Measurements from ENCODE around the gene ADGRV1.
"Not testable (repeated sequence)": the region's sequence is repeated elsewhere in the genome, so short reads cannot be mapped to it uniquely, and the experiment has no call there.

ADGRV1 gene

GRCh38 chr5:90843443-90843842 is 284.8 kb downstream of the ADGRV1 start:
- no peaks in the 10 kb centered on the region for H3K27me3 ChIP-seq (ENCODE audit: insufficient read depth, poor library complexity, severe bottlenecking)
- no peak overlapping the region for H3K27ac ChIP-seq (replicated peaks)
- TF ChIP-seq REST (IDR thresholded peaks at IDR 0.05; ENCODE audit: insufficient replicate concordance, low read depth) (no peak), POLR2AphosphoS5 (IDR thresholded peaks at IDR 0.05; ENCODE audit: low read depth) (no peak), CTCF (IDR thresholded peaks at IDR 0.05; ENCODE audit: insufficient read depth, low read length) (no peak), GABPA (IDR thresholded peaks at IDR 0.05; ENCODE audit: low read depth) (no peak), SPI1 (IDR thresholded peaks at IDR 0.05; ENCODE audit: borderline replicate concordance, low read depth) (no peak)
- no peak overlapping the region for H3K4me3 ChIP-seq (replicated peaks; ENCODE audit: insufficient read depth, low read length)
- no peak for DNase-seq (ENCODE audit: low read depth in 1 of 2, low spot score in 1 of 2)

- Histone ChIP-seq H3K27ac (replicated peaks) (no peak overlapping the region), H3K27me3 (ENCODE audit: insufficient read depth, poor library complexity, severe bottlenecking) (no peaks in the 10 kb centered on the region), H3K4me3 (replicated peaks; ENCODE audit: insufficient read depth, low read length) (no peak overlapping the region)
- DNase-seq (ENCODE audit: low read depth in 1 of 2, low spot score in 1 of 2), result no peak
- TF ChIP-seq GABPA (IDR thresholded peaks at IDR 0.05; ENCODE audit: low read depth), result no peak
- no peak for TF ChIP-seq SPI1 (IDR thresholded peaks at IDR 0.05; ENCODE audit: borderline replicate concordance, low read depth)
- TF ChIP-seq CTCF (IDR thresholded peaks at IDR 0.05; ENCODE audit: insufficient read depth, low read length), result no peak
- no peak for TF ChIP-seq POLR2AphosphoS5 (IDR thresholded peaks at IDR 0.05; ENCODE audit: low read depth)
- no peak for TF ChIP-seq REST (IDR thresholded peaks at IDR 0.05; ENCODE audit: insufficient replicate concordance, low read depth)
Observed at GRCh38 chr5:90844931-90845330, 286.3 kb downstream of the ADGRV1 start.

- TF ChIP-seq POLR2AphosphoS5 (IDR thresholded peaks at IDR 0.05; ENCODE audit: low read depth) (no peak), CTCF (IDR thresholded peaks at IDR 0.05; ENCODE audit: insufficient read depth, low read length) (no peak), GABPA (IDR thresholded peaks at IDR 0.05; ENCODE audit: low read depth) (no peak), REST (IDR thresholded peaks at IDR 0.05; ENCODE audit: insufficient replicate concordance, low read depth) (no peak)
- DNase-seq (ENCODE audit: low read depth in 1 of 2, low spot score in 1 of 2), result no peak
- no peak overlapping the region for H3K27ac ChIP-seq (replicated peaks)
- H3K4me3 ChIP-seq (replicated peaks; ENCODE audit: insufficient read depth, low read length), result no peak overlapping the region
- no peaks in the 10 kb centered on the region for H3K27me3 ChIP-seq (ENCODE audit: insufficient read depth, poor library complexity, severe bottlenecking)
Observed at GRCh38 chr5:90845723-90846554, 287.3 kb downstream of the ADGRV1 start.

- not testable (repeated sequence) for H3K4me3 ChIP-seq (replicated peaks; ENCODE audit: insufficient read depth, low read length); H3K27me3 ChIP-seq (ENCODE audit: insufficient read depth, poor library complexity, severe bottlenecking); H3K27ac ChIP-seq (replicated peaks); DNase-seq (ENCODE audit: low read depth in 1 of 2, low spot score in 1 of 2)
Observed at GRCh38 chr5:90847606-90848005, 289.0 kb downstream of the ADGRV1 start.

Data from HL-60 (cell line).